ENCODE measurements around the gene GLTPD2.

GRCh38 chr17:4766201-4766600 lies 22.6 kb upstream of the GLTPD2 start:
- TF ChIP-seq POLR2A (IDR thresholded peaks at IDR 0.05) (no peak), CTCF (IDR thresholded peaks at IDR 0.05) (no peak)
